ENCODE data around the gene ZBTB32.

ZBTB32 gene

GRCh38 chr19:35738887-35739229 lies 34.5 kb downstream of the ZBTB32 start:
- Histone ChIP-seq H3K27me3 (ENCODE audit: control insufficient read depth in 1 of 2, insufficient read depth in 2 of 2, low read length in 2 of 2) (no peaks in the 10 kb centered on the region), H3K4me1 (ENCODE audit: control insufficient read depth, insufficient read depth, low read length) (peaks cover 22% of the 10 kb centered on the region), H3K36me3 (ENCODE audit: control insufficient read depth in 2 of 2, insufficient read depth in 2 of 2, low read length in 2 of 2) (peaks cover 35 to 40% of the 10 kb centered on the region in 2 donors), H3K9me3 (ENCODE audit: control insufficient read depth in 2 of 2, low read length in 2 of 2) (no peaks in the 10 kb centered on the region), H3K27ac (ENCODE audit: low read length) (no peak overlapping the region), H3K4me3 (ENCODE audit: low read length in 2 of 2) (no peak overlapping the region), H3K9ac (ENCODE audit: low read length in 2 of 2) (no peak overlapping the region)

- peak overlapping the region; percentile 78 to 88 for H3K4me3 ChIP-seq (ENCODE audit: low read length in 2 of 2)
- no peaks in the 10 kb centered on the region for H3K9me3 ChIP-seq (ENCODE audit: control insufficient read depth in 2 of 2, low read length in 2 of 2)
- no peaks in the 10 kb centered on the region for H3K27me3 ChIP-seq (ENCODE audit: control insufficient read depth in 1 of 2, insufficient read depth in 2 of 2, low read length in 2 of 2)
- peak overlapping the region; percentile 66 for H3K27ac ChIP-seq (ENCODE audit: low read length)
- peaks cover 29% of the 10 kb centered on the region for H3K4me1 ChIP-seq (ENCODE audit: control insufficient read depth, insufficient read depth, low read length)
- H3K36me3 ChIP-seq (ENCODE audit: control insufficient read depth in 2 of 2, insufficient read depth in 2 of 2, low read length in 2 of 2), result peaks cover 33 to 34% of the 10 kb centered on the region in 2 donors
- H3K9ac ChIP-seq (ENCODE audit: low read length in 2 of 2), result peak overlapping the region; percentile 55 to 89
Observed at GRCh38 chr19:35739275-35740107, 35.1 kb downstream of the ZBTB32 start.

GRCh38 chr19:35740108-35740422 lies 35.7 kb downstream of the ZBTB32 start:
- Histone ChIP-seq H3K27ac (ENCODE audit: low read length) (peak overlapping the region; percentile 66), H3K36me3 (ENCODE audit: control insufficient read depth in 2 of 2, insufficient read depth in 2 of 2, low read length in 2 of 2) (peaks cover 29% of the 10 kb centered on the region in 2 donors), H3K9me3 (ENCODE audit: control insufficient read depth in 2 of 2, low read length in 2 of 2) (no peaks in the 10 kb centered on the region), H3K4me1 (ENCODE audit: control insufficient read depth, insufficient read depth, low read length) (peaks cover 31% of the 10 kb centered on the region), H3K4me3 (ENCODE audit: low read length in 2 of 2) (peak overlapping the region; percentile 78 to 88), H3K9ac (ENCODE audit: low read length in 2 of 2) (peak overlapping the region; percentile 55 to 89), H3K27me3 (ENCODE audit: control insufficient read depth in 1 of 2, insufficient read depth in 2 of 2, low read length in 2 of 2) (no peaks in the 10 kb centered on the region)

GRCh38 chr19:35740423-35741202 lies 36.3 kb downstream of the ZBTB32 start:
- Histone ChIP-seq H3K4me1 (ENCODE audit: control insufficient read depth, insufficient read depth, low read length) (peaks cover 31% of the 10 kb centered on the region), H3K27ac (ENCODE audit: low read length) (peak overlapping the region; percentile 81), H3K9ac (ENCODE audit: low read length in 2 of 2) (peak overlapping the region; percentile 72 to 89), H3K27me3 (ENCODE audit: control insufficient read depth in 1 of 2, insufficient read depth in 2 of 2, low read length in 2 of 2) (no peaks in the 10 kb centered on the region), H3K9me3 (ENCODE audit: control insufficient read depth in 2 of 2, low read length in 2 of 2) (no peaks in the 10 kb centered on the region), H3K36me3 (ENCODE audit: control insufficient read depth in 2 of 2, insufficient read depth in 2 of 2, low read length in 2 of 2) (peaks cover 24 to 25% of the 10 kb centered on the region in 2 donors), H3K4me3 (ENCODE audit: low read length in 2 of 2) (peak overlapping the region; percentile 78 to 88)

GRCh38 chr19:35741203-35741515 lies 36.8 kb downstream of the ZBTB32 start:
- peak overlapping the region; percentile 70 to 88 for H3K4me3 ChIP-seq (ENCODE audit: low read length in 2 of 2)
- H3K9me3 ChIP-seq (ENCODE audit: control insufficient read depth in 2 of 2, low read length in 2 of 2), result no peaks in the 10 kb centered on the region
- peaks cover 36% of the 10 kb centered on the region for H3K4me1 ChIP-seq (ENCODE audit: control insufficient read depth, insufficient read depth, low read length)
- no peaks in the 10 kb centered on the region for H3K27me3 ChIP-seq (ENCODE audit: control insufficient read depth in 1 of 2, insufficient read depth in 2 of 2, low read length in 2 of 2)
- H3K9ac ChIP-seq (ENCODE audit: low read length in 2 of 2), result peak overlapping the region; percentile 72 to 74
- H3K36me3 ChIP-seq (ENCODE audit: control insufficient read depth in 2 of 2, insufficient read depth in 2 of 2, low read length in 2 of 2), result peaks cover 23 to 24% of the 10 kb centered on the region in 2 donors
- H3K27ac ChIP-seq (ENCODE audit: low read length), result peak overlapping the region; percentile 81

DNA sequence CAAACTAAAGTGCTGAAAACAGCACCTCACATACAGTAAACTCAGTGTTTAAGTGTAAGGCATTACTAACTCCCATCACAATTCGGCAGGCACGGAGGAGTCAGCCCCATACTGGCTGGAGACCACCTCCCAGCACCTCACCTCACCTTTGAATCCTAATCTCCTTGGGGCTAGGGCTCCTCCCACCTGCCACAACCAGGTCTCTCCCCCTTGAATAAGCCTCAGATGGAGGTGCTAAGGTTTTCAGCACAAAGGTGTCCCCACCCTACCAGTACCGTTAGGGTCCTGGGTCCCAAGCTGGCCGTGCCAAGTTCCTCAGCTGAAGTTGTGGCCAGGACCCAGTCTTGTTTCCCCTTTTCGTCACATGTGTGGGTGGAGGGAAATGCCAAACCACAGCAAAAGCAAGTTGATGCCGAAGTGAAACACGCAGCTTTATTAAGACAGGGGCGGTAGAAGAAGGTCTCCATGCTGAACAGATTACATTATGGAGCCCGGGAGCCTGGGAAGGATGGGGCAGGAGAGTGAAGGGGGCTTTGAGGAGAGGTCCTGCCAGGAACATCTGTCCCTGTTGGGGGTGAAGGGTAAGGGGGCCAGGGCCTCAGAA lies 37.9 kb downstream of the ZBTB32 start, which contains the start of gene IGFLR1:
Gene IGFLR1 (minus strand): TSS at position 332 of the 604 bp plus-strand sequence. CDS start 1,272 bp downstream, outside the sequence.
- H3K27me3 ChIP-seq (ENCODE audit: control insufficient read depth in 1 of 2, insufficient read depth in 2 of 2, low read length in 2 of 2), result no peaks in the 10 kb centered on the region
- H3K36me3 ChIP-seq (ENCODE audit: control insufficient read depth in 2 of 2, insufficient read depth in 2 of 2, low read length in 2 of 2), result peaks cover 20 to 23% of the 10 kb centered on the region in 2 donors
- H3K4me3 ChIP-seq (ENCODE audit: low read length in 2 of 2), result peak within 1 kb of the TSS in 1 of 2 donors; percentile 44
- peak within 1 kb of the TSS in 1 of 2 donors; percentile 74 for H3K9ac ChIP-seq (ENCODE audit: low read length in 2 of 2)
- no peaks in the 10 kb centered on the region for H3K9me3 ChIP-seq (ENCODE audit: control insufficient read depth in 2 of 2, low read length in 2 of 2)
- peak within 1 kb of the TSS; percentile 49 for H3K27ac ChIP-seq (ENCODE audit: low read length)
- H3K4me1 ChIP-seq (ENCODE audit: control insufficient read depth, insufficient read depth, low read length), result peaks cover 40% of the 10 kb centered on the region

GRCh38 chr19:35743640-35744429 lies 39.5 kb downstream of the ZBTB32 start:
- Histone ChIP-seq H3K36me3 (ENCODE audit: control insufficient read depth in 2 of 2, insufficient read depth in 2 of 2, low read length in 2 of 2) (peaks cover 6 to 10% of the 10 kb centered on the region in 2 donors), H3K27ac (ENCODE audit: low read length) (peak overlapping the region; percentile 100), H3K4me3 (ENCODE audit: low read length in 2 of 2) (peak overlapping the region; percentile 23 to 94), H3K9me3 (ENCODE audit: control insufficient read depth in 2 of 2, low read length in 2 of 2) (no peaks in the 10 kb centered on the region), H3K9ac (ENCODE audit: low read length in 2 of 2) (peak overlapping the region in 1 of 2 donors; percentile 36), H3K4me1 (ENCODE audit: control insufficient read depth, insufficient read depth, low read length) (peaks cover 48% of the 10 kb centered on the region), H3K27me3 (ENCODE audit: control insufficient read depth in 1 of 2, insufficient read depth in 2 of 2, low read length in 2 of 2) (no peaks in the 10 kb centered on the region)

- Histone ChIP-seq H3K27ac (ENCODE audit: low read length) (peak overlapping the region; percentile 100), H3K4me3 (ENCODE audit: low read length in 2 of 2) (peak overlapping the region; percentile 85 to 94), H3K9ac (ENCODE audit: low read length in 2 of 2) (peak overlapping the region; percentile 97 to 99), H3K4me1 (ENCODE audit: control insufficient read depth, insufficient read depth, low read length) (peaks cover 52% of the 10 kb centered on the region), H3K9me3 (ENCODE audit: control insufficient read depth in 2 of 2, low read length in 2 of 2) (no peaks in the 10 kb centered on the region), H3K36me3 (ENCODE audit: control insufficient read depth in 2 of 2, insufficient read depth in 2 of 2, low read length in 2 of 2) (peaks cover 6 to 8% of the 10 kb centered on the region in 2 donors), H3K27me3 (ENCODE audit: control insufficient read depth in 1 of 2, insufficient read depth in 2 of 2, low read length in 2 of 2) (no peaks in the 10 kb centered on the region)
Observed at GRCh38 chr19:35744430-35745327, 40.3 kb downstream of the ZBTB32 start.

- Histone ChIP-seq H3K4me3 (ENCODE audit: low read length in 2 of 2) (peak within 1 kb of the TSS; percentile 85 to 94), H3K36me3 (ENCODE audit: control insufficient read depth in 2 of 2, insufficient read depth in 2 of 2, low read length in 2 of 2) (peaks cover 7 to 8% of the 10 kb centered on the region in 2 donors), H3K9ac (ENCODE audit: low read length in 2 of 2) (peak within 1 kb of the TSS; percentile 97 to 99), H3K27me3 (ENCODE audit: control insufficient read depth in 1 of 2, insufficient read depth in 2 of 2, low read length in 2 of 2) (no peaks in the 10 kb centered on the region), H3K9me3 (ENCODE audit: control insufficient read depth in 2 of 2, low read length in 2 of 2) (no peaks in the 10 kb centered on the region), H3K27ac (ENCODE audit: low read length) (peak within 1 kb of the TSS; percentile 100), H3K4me1 (ENCODE audit: control insufficient read depth, insufficient read depth, low read length) (peaks cover 53% of the 10 kb centered on the region)
Observed at GRCh38 chr19:35745328-35746086, 41.1 kb downstream of the ZBTB32 start, which contains the start of the genes PSENEN and U2AF1L4. PSENEN (plus strand) TSS chr19:35745651; CDS start chr19:35745931, 280 bp downstream. U2AF1L4 (minus strand) TSS chr19:35745418; CDS start chr19:35745391, 27 bp downstream.
